Neural cell (in vitro differentiated cells): ENCODE measurements around the gene TPM1. TPM values are rescaled to one million over a fixed set of nuclear protein-coding genes. Genes with fewer than 3 reads are reported as not detected.

Experiments used
- H2AFZ ChIP-seq: fragments of 200-600, 300-800 bp; sonication (generic), shearing (Covaris generic); 2 replicates; pipeline ENCODE4 v1.6.0; 2014; ENCODE audit warnings: low read depth, mild to moderate bottlenecking, antibody characterized with exemption, low read length, moderate library complexity
- H3F3A ChIP-seq: fragments of 200-600 bp; shearing (Covaris generic); 2 replicates; pipeline ENCODE4 v1.6.1; 2016; ENCODE audit warnings: mild to moderate bottlenecking, moderate library complexity, mixed read lengths, antibody characterized with exemption, low read length; ENCODE audit not compliant: insufficient read depth, poor library complexity, severe bottlenecking
- H3K27ac ChIP-seq: fragments of 200-600, 300-800 bp; sonication (generic), shearing (Covaris generic); 2 replicates; pipeline ENCODE4 v1.5.1; 2014; ENCODE audit warnings: mild to moderate bottlenecking, low read length, moderate library complexity
- H3K27me3 ChIP-seq: fragments of 300-800, 200-600 bp; sonication (generic), shearing (Covaris generic); 2 replicates; pipeline ENCODE4 v1.6.0; 2014; ENCODE audit warnings: mild to moderate bottlenecking, low read depth, low read length, moderate library complexity; ENCODE audit not compliant: insufficient read depth
- H3K36me3 ChIP-seq: fragments of 300-800, 200-600 bp; sonication (generic), shearing (Covaris generic); 2 replicates; pipeline ENCODE4 v1.5.1; 2014; ENCODE audit warnings: mild to moderate bottlenecking, antibody characterized with exemption, low read length, moderate library complexity; ENCODE audit not compliant: insufficient read depth
- H3K4me2 ChIP-seq: fragments of 300-800, 200-600 bp; sonication (generic), shearing (Covaris generic); 2 replicates; pipeline ENCODE4 v1.6.0; 2014; ENCODE audit warnings: mild to moderate bottlenecking, low read length
- H3K4me3 ChIP-seq: fragments of 300-800, 200-600 bp; sonication (generic), shearing (Covaris generic); 2 replicates; pipeline ENCODE4 v1.5.1; 2014; ENCODE audit warnings: mild to moderate bottlenecking, low read length, moderate library complexity
- H3K79me2 ChIP-seq: fragments of 200-600 bp; shearing (Covaris generic); replicated peaks from 2 replicates; pipeline ENCODE4 v1.6.0; 2014; ENCODE audit warnings: mild to moderate bottlenecking, low read length, moderate library complexity; ENCODE audit not compliant: insufficient read depth
- H3K9ac ChIP-seq: fragments of 300-800, 200-600 bp; sonication (generic), shearing (Covaris generic); 2 replicates; pipeline ENCODE4 v1.6.1; 2016; ENCODE audit warnings: mild to moderate bottlenecking, low read length, mixed read lengths
- H3K9me2 ChIP-seq: fragments of 200-600 bp; shearing (Covaris generic); 2 replicates; pipeline ENCODE4 v1.6.1; 2016; ENCODE audit warnings: mild to moderate bottlenecking, low read length, mixed read lengths; ENCODE audit not compliant: insufficient read depth
- H3K9me3 ChIP-seq: fragments of 200-600, 300-800 bp; sonication (generic), shearing (Covaris generic); 2 replicates; pipeline ENCODE4 v1.6.1; 2016; ENCODE audit warnings: mild to moderate bottlenecking, mixed run types, low read length, moderate library complexity, mixed read lengths
- H4K20me1 ChIP-seq: fragments of 200-600 bp; shearing (Covaris generic); 2 replicates; pipeline ENCODE4 v1.6.1; 2016; ENCODE audit warnings: mild to moderate bottlenecking, mixed run types; ENCODE audit not compliant: insufficient read depth
- CTCF ChIP-seq: fragments of 450-650 bp; IDR thresholded peaks from 2 replicates; pipeline ENCODE4 v1.5.1; 2014; ENCODE audit warnings: antibody characterized with exemption, mild to moderate bottlenecking, moderate library complexity; ENCODE audit not compliant: poor library complexity, severe bottlenecking
- EP300 ChIP-seq: fragments of 450-650 bp; conservative IDR thresholded peaks from 2 replicates; pipeline ENCODE4 v1.6.1; 2014; ENCODE audit warnings: antibody characterized with exemption, mild to moderate bottlenecking, moderate library complexity; ENCODE audit not compliant: poor library complexity, severe bottlenecking
- EZH2 ChIP-seq: fragments of 200-600, 300-800 bp; shearing (Covaris generic), sonication (generic); IDR thresholded peaks from 2 replicates; pipeline ENCODE4 v1.6.1; 2014; ENCODE audit warnings: antibody characterized with exemption, low read length, borderline replicate concordance, mild to moderate bottlenecking; ENCODE audit not compliant: insufficient read depth, poor library complexity, severe bottlenecking
- MXI1 ChIP-seq: fragments of 450-650 bp; conservative IDR thresholded peaks from 2 replicates; pipeline ENCODE4 v1.6.1; 2014; ENCODE audit warnings: antibody characterized with exemption, mild to moderate bottlenecking; ENCODE audit not compliant: poor library complexity, severe bottlenecking
- POLR2AphosphoS5 ChIP-seq: IDR thresholded peaks from 2 replicates; pipeline ENCODE4 v1.6.1; 2012
- RAD21 ChIP-seq: fragments of 450-650 bp; conservative IDR thresholded peaks from 2 replicates; pipeline ENCODE4 v1.6.1; 2014; ENCODE audit warnings: antibody characterized with exemption, mild to moderate bottlenecking, moderate library complexity
- REST ChIP-seq: IDR thresholded peaks from 2 replicates; pipeline ENCODE4 v1.6.1; 2012; ENCODE audit warnings: borderline replicate concordance
- SMC3 ChIP-seq: fragments of 450-650 bp; conservative IDR thresholded peaks from 2 replicates; pipeline ENCODE4 v1.6.1; 2014; ENCODE audit warnings: antibody characterized with exemption, mild to moderate bottlenecking, moderate library complexity; ENCODE audit not compliant: poor library complexity
- TAF1 ChIP-seq: IDR thresholded peaks from 2 replicates; pipeline ENCODE4 v1.6.1; 2012; ENCODE audit warnings: low read depth
- polyA plus RNA-seq: library from polyadenylated mRNA; depleted of rRNA; stranded (reverse); fragments of >200 nt; gene quantifications from 2 replicates; pipeline ENCODE4 v1.2.3, GENCODE V29; 2014

TPM1 gene
- polyA plus RNA-seq, 1 donor from 2014 or later = 254 TPM

GRCh38 chr15:62999178-62999577, 43.4 kb upstream of the TPM1 start:
- TF ChIP-seq POLR2AphosphoS5 = no peak
- TF ChIP-seq EP300 = no peak
- no peak for TF ChIP-seq EZH2
- TF ChIP-seq MXI1 = no peak
- no peaks in the 10 kb centered on the region for H3K79me2 ChIP-seq
- no peak overlapping the region for H2AFZ ChIP-seq

GRCh38 chr15:62999923-63000561, 42.5 kb upstream of the TPM1 start:
- no peaks in the 10 kb centered on the region for H3K79me2 ChIP-seq
- H3K27ac ChIP-seq = no peak overlapping the region
- H2AFZ ChIP-seq = no peak overlapping the region
- H4K20me1 ChIP-seq = no peaks in the 10 kb centered on the region
- no peaks in the 10 kb centered on the region for H3K9me2 ChIP-seq
- H3K36me3 ChIP-seq = no peaks in the 10 kb centered on the region
- H3K9ac ChIP-seq = no peak overlapping the region
- TF ChIP-seq REST (no peak), SMC3 (no peak), EZH2 (no peak), TAF1 (no peak), EP300 (no peak), POLR2AphosphoS5 (no peak), MXI1 (no peak), RAD21 (no peak), CTCF (no peak)
- H3K4me3 ChIP-seq = no peak overlapping the region
- H3F3A ChIP-seq = no peaks in the 10 kb centered on the region
- H3K27me3 ChIP-seq = no peaks in the 10 kb centered on the region
- no peaks in the 10 kb centered on the region for H3K9me3 ChIP-seq
- no peak overlapping the region for H3K4me2 ChIP-seq

More at GRCh38 chr15:62999178-62999577, 43.4 kb upstream of the TPM1 start:
- no peak overlapping the region for H3K9ac ChIP-seq
- H4K20me1 ChIP-seq = no peaks in the 10 kb centered on the region
- H3K9me2 ChIP-seq = no peaks in the 10 kb centered on the region
- no peaks in the 10 kb centered on the region for H3K9me3 ChIP-seq
- H3K36me3 ChIP-seq = no peaks in the 10 kb centered on the region
- H3K4me3 ChIP-seq = no peak overlapping the region
- H3K27me3 ChIP-seq = no peaks in the 10 kb centered on the region
- H3F3A ChIP-seq = no peaks in the 10 kb centered on the region
- no peak overlapping the region for H3K27ac ChIP-seq
- H3K4me2 ChIP-seq = no peak overlapping the region
